HG02588 (cell line): ENCODE data around the gene PHOSPHO1.
"Not testable (repeated sequence)": the region's sequence is repeated elsewhere in the genome, so short reads cannot be mapped to it uniquely, and the experiment has no call there.

Experiments used
- ATAC-seq: cut with Tn5 transposase; IDR thresholded peaks from one replicate; pipeline ENCODE4 v1.9.1; 2021; ENCODE audit warnings: mild to moderate bottlenecking, moderate library complexity; ENCODE audit not compliant: unreplicated experiment

Gene PHOSPHO1

DNA sequence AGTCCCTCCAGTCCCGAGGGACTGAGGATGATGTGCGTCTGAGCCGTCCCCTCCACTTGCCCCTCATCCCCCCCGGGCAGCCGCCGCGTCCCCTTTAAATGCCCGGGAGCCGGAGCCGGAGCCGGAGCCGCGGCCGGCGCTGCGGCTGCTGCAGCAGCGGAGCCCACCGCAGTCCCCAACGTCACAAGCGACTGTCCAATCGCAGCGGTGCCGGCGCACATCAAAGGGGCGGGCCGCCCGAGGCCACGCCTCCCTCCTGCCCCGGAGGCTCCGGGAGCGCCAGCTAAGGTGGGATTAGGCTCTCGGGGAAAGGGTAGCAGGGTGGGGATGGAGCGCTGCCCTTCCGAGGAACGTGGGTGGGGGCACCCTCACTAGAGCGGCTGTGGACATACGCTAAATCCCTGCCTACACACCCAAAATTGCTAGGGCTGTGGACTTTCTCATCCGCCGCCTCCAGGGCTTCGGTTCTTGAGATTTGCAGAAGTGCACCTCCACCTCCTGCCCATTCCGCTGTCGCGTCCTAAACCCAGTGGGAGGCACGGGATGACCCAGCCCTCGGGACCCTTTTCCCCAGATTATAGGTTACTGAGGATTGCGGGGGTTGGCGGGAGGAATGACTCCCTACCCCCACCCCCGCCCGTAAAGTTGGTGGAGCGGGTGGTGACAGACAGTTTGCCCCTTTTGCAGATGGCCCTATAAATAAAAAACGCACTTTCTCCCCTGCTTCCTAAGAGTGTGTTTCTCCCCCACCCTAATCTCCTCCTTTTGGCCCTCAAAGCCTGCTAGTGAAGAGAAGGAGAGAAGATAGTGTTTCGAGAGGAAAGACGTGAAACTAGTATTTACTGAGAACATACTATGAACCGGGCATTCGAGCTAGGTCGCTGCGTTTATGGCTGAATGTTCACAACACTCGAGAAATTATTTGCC, at the start of gene PHOSPHO1:
TSS of gene PHOSPHO1 (minus strand) at position 152 of the 927 bp plus-strand sequence. CDS start 4,096 bp downstream, outside the sequence.
- ATAC-seq, result peak; percentile 84

DNA sequence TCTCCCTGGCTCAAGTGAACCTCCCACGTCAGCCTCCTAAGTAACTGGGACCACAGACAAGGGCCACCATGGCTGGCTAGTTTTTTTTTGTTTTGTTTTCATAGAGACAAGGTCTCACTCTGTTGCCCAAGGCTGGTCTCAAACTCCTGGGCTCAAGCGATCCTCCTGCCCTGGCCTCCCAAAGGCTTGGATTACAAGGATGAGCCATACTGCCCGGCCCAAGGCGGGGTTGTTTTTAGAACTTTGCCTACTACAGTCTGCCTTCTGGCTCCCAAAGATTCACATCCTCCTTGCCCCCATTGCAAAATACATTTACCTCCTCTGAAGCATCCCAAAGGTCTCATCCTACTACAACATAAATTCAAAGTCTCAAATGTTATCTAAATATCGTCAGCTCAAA, 49.5 kb upstream of the PHOSPHO1 start:
- no peak for ATAC-seq

DNA sequence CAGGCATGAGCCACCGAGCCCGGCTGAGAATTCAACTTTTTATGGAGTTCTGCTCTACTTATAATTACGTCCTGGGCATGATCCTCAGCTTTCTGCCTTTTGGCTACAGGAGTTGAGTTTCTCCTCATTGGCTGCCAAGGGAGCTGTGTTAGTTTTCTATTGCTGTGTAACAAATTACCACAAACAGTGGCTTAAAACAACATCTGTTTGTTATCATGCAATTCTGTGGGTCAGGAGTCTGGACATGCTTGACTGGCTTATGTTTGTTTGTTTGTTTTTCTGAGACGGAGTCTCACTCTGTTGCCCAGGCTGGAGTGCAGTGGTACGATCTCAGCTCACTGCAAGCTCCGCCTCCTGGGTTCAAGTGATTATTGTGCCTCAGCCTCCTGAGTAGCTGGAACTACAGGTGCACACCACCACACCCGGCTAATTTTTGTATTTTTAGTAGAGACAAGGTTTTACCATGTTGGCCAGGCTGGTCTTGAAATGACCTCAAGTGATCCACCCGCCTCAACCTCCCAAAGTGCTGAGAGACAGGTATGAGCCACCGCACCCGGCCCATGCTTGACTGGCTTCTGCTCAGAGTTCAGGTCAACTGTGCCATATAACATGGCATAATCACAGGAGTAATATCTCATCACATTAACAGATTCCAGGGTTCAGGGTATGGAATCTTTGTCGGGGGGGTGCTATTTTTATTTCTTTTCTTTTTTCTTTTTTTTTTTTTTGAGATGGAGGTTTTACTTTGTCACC, 48.9 kb upstream of the PHOSPHO1 start:
- not testable (repeated sequence) for ATAC-seq

GRCh38 chr17:49278076-49278475, 47.5 kb upstream of the PHOSPHO1 start:
- ATAC-seq, result no peak

- ATAC-seq, result no peak
These were observed 47.1 kb upstream of the PHOSPHO1 start for GRCh38 chr17:49277638-49278037.

GRCh38 chr17:49275981-49276380, 45.4 kb upstream of the PHOSPHO1 start:
- not testable (repeated sequence) for ATAC-seq

DNA sequence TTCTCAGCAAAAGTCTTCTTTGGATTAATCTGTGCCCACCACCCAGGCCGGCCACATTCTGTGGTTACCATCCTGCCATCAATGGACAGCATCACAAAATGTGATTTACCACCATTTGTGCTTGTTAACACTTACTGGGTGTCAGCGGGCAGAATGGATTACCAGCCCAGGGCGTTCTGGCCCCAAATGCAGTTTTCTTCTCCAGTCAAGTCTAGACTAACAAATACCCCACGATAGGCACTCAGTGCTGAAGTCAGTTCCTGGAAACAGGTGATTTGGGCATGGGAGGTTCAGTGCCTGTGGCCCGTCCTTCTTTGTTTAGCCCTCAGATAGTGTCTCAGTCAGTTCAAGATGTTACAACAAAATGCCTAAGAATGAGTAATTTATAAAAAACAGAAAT, 38.8 kb upstream of the PHOSPHO1 start:
- ATAC-seq, result no peak

GRCh38 chr17:49267912-49268311, 37.3 kb upstream of the PHOSPHO1 start:
- ATAC-seq, result no peak

DNA sequence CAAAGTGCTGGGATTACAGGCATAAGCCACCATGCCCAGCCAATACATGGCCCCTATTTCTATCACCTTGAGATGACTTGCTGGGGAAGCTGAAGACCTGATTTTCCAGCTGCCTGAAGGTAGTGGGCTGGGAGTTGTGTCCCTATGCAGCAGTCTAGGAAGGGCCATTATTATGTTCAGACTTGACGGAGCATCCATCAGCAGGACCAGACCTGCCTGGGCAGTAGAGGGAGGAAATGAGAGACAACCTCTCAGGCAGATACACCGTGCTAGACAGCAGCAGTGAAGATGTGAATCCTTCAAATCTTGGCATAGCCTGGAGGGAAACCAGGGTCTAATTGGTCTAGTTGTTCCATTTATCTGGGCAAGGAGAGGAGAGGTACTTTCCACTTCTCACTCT, 35.6 kb upstream of the PHOSPHO1 start:
- ATAC-seq, result no peak

- not testable (repeated sequence) for ATAC-seq
These were observed 31.0 kb upstream of the PHOSPHO1 start for GRCh38 chr17:49261540-49261939.

- no peak for ATAC-seq
These were observed 30.3 kb upstream of the PHOSPHO1 start for GRCh38 chr17:49260817-49261291.

- ATAC-seq, result peak; percentile 36
These were observed 29.6 kb upstream of the PHOSPHO1 start for GRCh38 chr17:49260011-49260816.

- no peak for ATAC-seq
These were observed 29.1 kb upstream of the PHOSPHO1 start for GRCh38 chr17:49259663-49260010.

DNA sequence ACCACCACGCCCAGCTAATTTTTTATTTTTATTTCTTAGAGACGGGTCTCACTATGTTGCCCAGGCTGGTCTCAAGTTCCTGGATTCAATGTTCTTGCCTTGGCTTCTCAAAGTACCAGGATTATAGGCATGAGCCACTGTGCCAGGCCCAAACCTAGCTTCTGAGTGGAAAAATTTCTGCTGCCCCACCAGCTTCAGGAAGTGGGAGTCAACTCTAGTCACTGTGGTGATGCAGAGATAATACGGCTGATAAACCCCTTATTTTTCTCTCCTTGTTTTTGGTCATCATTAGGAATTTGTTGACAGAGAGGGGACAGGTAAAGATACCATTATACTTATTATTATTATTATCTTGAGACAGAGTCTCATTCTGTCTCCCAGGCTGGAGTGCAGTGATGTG, 27.8 kb upstream of the PHOSPHO1 start:
- ATAC-seq, result no peak

DNA sequence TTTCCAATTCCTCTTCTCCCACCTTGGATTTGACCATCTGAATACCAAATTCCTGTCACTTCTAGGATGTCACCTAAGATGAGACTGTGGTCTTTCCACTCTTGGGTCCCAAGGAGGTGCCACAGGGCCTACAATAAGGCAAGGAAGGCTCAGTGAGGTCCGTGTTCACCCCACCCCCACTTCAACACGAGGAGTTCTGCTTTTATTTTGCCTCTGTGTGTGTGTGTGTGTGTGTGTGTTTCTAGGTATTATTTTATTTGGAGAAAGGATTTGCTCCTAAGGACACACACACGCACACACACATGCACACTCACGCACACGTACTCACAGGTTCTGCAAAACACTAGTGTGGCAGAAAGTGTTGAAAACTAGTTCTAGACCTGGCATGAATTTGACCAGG, 24.5 kb upstream of the PHOSPHO1 start:
- ATAC-seq, result no peak

GRCh38 chr17:49254066-49254465, 23.5 kb upstream of the PHOSPHO1 start:
- no peak for ATAC-seq

DNA sequence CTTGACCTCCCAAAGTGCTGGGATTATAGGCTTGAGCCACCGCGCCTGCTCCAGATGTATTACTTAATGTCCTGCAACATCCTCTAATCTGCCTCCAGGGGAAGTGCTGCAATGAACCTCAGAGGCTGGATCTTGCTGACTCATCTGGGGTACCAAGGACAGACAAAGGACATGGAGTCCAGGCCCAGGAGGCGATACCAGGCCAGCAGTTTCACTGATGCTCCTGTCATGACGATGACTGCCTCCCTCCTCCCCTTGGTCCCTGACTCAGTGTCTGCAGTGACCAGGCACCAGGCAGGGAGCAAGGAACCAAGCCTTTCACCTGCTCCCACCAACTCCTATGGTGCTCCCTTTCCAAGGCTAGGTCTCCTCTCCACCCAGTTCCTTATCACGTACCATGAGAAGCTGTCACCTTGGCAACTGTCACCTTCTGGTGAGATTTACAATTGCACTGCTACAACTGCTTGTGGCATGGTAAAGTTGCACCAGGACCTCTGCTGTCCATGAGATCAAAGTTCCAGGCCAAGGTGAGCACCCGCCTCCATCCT, 21.6 kb upstream of the PHOSPHO1 start:
- ATAC-seq, result no peak

- no peak for ATAC-seq
These were observed 19.4 kb upstream of the PHOSPHO1 start for GRCh38 chr17:49249890-49250522.

DNA sequence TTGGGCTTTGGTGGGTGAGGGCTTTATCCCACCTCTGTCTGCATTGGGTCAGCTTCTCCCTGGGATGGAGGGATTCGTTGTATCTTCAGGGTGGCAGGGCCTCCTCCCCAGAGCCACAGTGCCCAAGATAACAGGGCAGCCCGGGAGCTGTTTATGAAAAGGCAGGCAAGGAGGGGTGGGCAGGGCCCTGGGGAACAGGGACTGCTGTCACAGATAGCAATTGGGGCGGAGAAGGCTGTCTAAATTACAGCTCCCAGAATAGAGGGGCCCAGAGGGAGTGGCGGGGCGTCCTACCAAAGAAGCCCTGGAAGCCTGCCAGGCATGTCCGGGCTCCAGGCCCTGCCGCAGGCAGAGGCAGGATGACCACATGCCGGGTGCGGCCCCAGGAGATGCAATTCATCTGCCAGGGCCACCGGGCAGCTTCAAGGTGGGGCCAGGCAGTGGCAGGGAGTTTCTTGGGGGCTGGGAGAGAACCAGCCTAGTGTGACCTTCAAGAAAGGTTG, 18.8 kb upstream of the PHOSPHO1 start:
- ATAC-seq, result no peak

DNA sequence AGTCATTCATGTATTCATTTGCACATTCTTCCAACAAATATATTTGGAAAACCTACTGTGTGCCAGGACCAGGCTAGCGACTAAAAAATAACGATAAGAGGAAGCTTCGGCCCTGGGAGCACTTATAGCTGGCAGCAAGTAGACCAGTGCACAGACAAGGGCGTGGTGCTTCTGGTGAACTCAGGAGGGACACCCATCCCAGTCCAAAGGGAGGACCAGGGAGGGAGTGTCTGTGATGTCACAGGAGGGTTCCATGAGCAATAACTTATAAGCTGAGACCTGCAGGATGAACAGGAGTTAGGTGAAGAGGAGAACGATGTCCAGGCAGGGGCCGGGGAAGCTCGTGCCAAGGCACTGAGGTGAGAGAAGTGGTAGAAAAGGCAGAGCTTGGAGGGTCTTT, 17.4 kb upstream of the PHOSPHO1 start:
- no peak for ATAC-seq
